H1 (cell line): ENCODE measurements around the gene PKN1.

ENCODE experiments used
- CHD2 ChIP-seq: IDR thresholded peaks from 2 replicates; pipeline ENCODE4 v1.6.1; 2012; ENCODE audit warnings: low read length, improper control_type of control experiment
- CTCF ChIP-seq, 3 experiments: IDR thresholded peaks; 1 replicate in 2 of 3; 2 replicates in 1 of 3; pipeline versions ENCODE4 v1.5.1 to v1.6.1; 2011; ENCODE audit warnings: low read length in 3 of 3, mild to moderate bottlenecking in 3 of 3, inconsistent platforms in 2 of 3, low read depth in 1 of 3, moderate library complexity in 1 of 3; ENCODE audit not compliant: insufficient read depth in 1 of 3; ENCODE audit errors: control extremely low read depth in 1 of 3
- EZH2 ChIP-seq: fragments of 200-600 bp; sonication (generic); IDR thresholded peaks from 2 replicates; pipeline ENCODE4 v1.7.1; 2012; ENCODE audit warnings: low read depth, mild to moderate bottlenecking, moderate library complexity, low read length, inconsistent platforms; ENCODE audit not compliant: severe bottlenecking
- JUN ChIP-seq: IDR thresholded peaks from 2 replicates; pipeline ENCODE4 v1.6.1; 2011; ENCODE audit warnings: low read depth, mild to moderate bottlenecking, improper control_type of control experiment, low read length
- JUND ChIP-seq: IDR thresholded peaks from 2 replicates; pipeline ENCODE4 v1.6.1; 2011; ENCODE audit warnings: mild to moderate bottlenecking, improper control_type of control experiment, low read length
- NRF1 ChIP-seq: IDR thresholded peaks from 2 replicates; pipeline ENCODE4 v1.6.1; 2011; ENCODE audit warnings: mild to moderate bottlenecking, low read depth, low read length, improper control_type of control experiment
- POLR2AphosphoS5 ChIP-seq: IDR thresholded peaks from 2 replicates; pipeline ENCODE4 v1.6.1; 2011; ENCODE audit warnings: low read depth, low read length
- SIN3A ChIP-seq, 2 experiments: IDR thresholded peaks in 1 of 2; conservative IDR thresholded peaks in 1 of 2; 2 replicates each; pipeline ENCODE4 v1.6.1; 2011 to 2012; ENCODE audit warnings: low read length in 2 of 2, improper control_type of control experiment in 1 of 2, low read depth in 1 of 2, mild to moderate bottlenecking in 1 of 2
- SP2 ChIP-seq: IDR thresholded peaks from 2 replicates; pipeline ENCODE4 v1.6.1; 2012; ENCODE audit warnings: mild to moderate bottlenecking, low read length, inconsistent platforms
- TAF1 ChIP-seq: IDR thresholded peaks from 2 replicates; pipeline ENCODE4 v1.6.1; 2011; ENCODE audit warnings: mild to moderate bottlenecking, low read depth, low read length
- YY1 ChIP-seq: IDR thresholded peaks from 2 replicates; pipeline ENCODE4 v1.6.1; 2011; ENCODE audit warnings: low read depth, mild to moderate bottlenecking, low read length

GRCh38 chr19:14449321-14449720 lies 16.2 kb downstream of the PKN1 start:
- TF ChIP-seq JUND = no peak
- TF ChIP-seq YY1 = no peak
- TF ChIP-seq EZH2 = no peak
- TF ChIP-seq JUN = no peak
- TF ChIP-seq NRF1 = no peak
- no peak for TF ChIP-seq CTCF (IDR thresholded peaks at IDR 0.05; ENCODE audit: control extremely low read depth in 1 of 3, insufficient read depth in 1 of 3, low read depth in 1 of 3, low read length in 3 of 3)
- no peak for TF ChIP-seq TAF1
- TF ChIP-seq SIN3A (conservative IDR thresholded peaks at IDR 0.05 in 1 of 2, IDR thresholded peaks at IDR 0.05 in 1 of 2; ENCODE audit: low read depth in 1 of 2, low read length in 2 of 2) = no peak
- no peak for TF ChIP-seq SP2
- TF ChIP-seq CHD2 = no peak
- no peak for TF ChIP-seq POLR2AphosphoS5
